T-helper 9 cell (primary cell): ENCODE results near the gene DNAH3.
"Not testable (repeated sequence)": the region's sequence is repeated elsewhere in the genome, so short reads cannot be mapped to it uniquely, and the experiment has no call there.

Source experiments
- DNase-seq: peaks from one replicate; pipeline ENCODE4 v3.0.0-alpha.2; 2020

DNAH3 gene

DNA sequence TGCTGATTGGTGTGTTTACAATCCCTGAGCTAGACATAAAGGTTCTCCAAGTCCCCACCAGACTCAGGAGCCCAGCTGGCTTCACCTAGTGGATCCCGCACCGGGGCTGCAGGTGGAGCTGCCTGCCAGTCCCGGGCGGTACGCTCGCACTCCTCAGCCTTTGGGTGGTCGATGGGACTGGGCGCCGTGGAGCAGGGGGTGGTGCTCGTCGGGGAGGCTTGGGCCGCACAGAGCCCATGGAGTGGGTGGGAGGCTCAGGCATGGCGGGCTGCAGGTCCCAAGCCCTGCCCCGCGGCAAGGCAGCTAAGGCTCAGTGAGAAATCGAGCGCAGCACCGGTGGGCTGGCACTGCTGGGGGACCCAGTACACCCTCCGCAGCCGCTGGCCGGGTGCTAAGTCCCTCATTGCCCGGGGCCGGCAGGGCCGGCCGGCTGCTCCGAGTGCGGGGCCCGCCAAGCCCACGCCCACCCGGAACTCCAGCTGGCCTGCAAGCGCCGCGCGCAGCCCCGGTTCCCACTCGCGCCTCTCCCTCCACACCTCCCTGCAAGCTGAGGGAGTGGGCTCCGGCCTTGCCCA lies 161.1 kb downstream of the DNAH3 start:
- DNase-seq, result not testable (repeated sequence)

DNA sequence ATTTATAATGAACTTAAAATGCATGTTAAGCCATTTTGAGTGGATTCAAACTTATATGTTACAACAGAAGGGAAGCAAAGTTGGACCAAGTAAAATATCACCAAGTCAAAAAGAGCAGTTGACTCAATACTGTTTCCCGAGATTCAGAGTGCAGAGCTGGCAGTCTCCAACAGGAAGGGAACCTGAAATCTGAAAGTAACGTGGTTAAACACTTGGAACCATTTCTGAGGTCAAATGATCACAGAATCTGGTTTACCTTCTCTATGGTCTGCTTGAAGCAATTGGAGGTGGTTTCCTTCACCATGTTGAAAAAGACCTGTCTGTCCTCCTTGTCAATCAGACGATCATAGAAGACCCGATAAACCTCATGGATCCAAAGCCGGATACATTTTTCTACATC lies 163.6 kb downstream of the DNAH3 start:
- no peak for DNase-seq

DNA sequence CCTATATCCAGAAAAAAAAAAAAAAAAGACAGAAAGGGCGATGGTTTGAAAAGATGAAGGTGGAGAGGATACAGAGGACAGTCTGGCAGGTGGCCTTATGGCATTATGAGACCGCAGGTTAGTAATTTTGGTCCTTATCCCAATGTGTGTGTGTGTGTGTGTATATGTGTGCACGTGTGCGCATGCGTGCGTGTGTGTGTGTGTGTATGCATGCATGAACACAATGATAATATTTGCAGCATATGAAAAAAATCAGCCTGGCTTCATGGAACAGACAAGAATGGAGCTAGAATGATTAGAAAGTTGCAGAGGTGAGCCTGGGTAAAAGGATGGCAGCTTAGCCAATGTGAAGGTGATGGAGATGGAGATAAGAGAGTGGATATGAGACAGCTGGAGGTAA lies 166.6 kb downstream of the DNAH3 start:
- DNase-seq, result no peak

DNA sequence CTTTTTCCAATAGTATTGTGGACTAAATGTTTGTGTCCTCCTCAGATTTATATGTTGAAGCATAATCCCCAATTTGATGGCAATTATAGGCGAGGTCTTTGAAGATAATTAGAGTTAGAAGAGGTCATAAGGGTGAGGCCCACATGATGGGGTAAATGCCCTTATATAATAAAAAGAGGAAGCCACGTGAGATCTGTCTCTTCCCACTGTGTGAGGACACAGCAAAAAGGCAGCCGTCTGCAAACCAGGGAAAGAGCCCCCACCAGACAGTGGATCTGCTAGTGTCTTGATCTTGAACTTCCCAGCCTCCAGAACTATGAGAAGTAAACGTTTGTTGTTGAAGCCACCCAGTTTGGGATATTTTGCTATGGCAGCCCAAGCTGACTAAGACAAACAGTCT lies 174.1 kb downstream of the DNAH3 start:
- DNase-seq, result no peak

DNA sequence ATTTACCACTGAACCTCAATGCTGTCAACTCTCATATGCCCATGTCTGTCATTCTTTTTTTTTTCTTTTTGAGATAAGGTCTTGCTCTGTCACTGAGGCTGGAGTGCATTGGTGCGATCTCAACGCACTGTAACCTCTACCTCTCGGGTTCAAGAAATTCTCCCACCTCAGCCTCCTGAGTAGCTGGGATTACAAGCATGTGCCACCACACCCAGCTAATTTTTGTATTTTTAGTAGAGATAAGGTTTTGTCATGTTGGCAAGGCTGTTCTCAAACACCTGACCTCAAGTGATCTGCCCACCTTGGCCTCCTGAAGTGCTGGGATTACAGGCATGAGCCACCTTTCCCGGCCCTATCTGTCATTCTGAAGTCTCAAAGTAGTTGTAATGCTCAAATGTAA lies 177.4 kb downstream of the DNAH3 start:
- DNase-seq, result not testable (repeated sequence)

DNA sequence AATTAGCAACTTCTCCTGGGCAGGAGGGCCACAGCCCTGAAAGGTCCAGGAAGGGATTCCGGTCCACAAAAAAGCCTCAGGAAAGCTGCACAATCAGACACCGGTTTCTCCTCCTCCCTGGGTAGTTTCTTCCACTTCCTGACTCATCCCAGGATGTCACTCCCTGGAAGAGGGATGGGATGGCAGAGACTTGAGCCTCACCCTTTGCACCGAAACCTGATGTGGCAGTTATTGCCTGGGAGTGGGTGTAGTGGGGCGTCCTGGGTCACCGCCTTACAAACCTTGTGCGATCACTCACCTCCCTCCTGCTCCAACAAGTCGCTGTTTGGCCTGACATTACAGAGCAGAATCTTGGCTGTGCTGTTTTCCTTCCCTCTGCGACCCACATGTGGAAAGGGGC lies 179.2 kb downstream of the DNAH3 start:
- DNase-seq, result no peak

DNA sequence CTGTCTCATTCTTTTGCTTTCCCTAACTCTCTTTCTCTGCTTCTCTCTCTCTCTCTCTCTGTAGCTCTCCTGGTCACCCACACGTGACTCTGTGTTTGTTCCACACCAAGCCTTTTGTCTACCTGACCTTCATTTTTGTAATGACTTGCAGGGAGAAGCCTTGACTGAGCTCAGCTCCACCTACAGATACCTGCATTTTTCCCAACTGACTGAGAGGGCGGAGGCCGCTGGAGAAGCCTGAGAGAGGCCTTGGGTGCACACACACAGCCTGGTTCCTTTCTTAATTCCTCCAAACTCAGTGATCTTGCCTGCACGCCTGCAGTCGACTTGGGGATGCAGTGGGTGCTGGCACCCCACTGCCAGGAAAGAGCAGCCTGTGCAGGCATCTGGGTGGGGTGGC lies 181.3 kb downstream of the DNAH3 start:
- no peak for DNase-seq

DNA sequence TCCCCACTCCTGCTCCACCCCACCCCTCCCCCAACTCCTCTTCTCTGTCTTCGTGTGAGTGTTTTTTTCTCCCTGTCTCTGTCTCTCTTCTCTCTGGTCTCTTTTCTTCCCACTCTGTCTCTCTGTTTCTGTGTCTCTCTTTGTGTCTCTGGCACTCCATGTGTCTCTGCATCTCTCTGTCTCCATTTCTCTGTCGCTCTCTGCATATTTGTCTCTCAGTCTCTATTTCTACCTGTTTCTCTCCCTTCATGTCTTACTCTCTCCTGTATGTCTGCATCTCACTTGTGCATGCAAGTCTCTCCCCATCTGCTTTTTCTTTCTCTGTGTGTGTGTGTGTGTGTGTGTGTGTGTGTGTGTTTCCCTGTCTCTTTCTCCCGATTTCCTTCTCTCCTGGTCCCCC lies 181.9 kb downstream of the DNAH3 start:
- no peak for DNase-seq

DNA sequence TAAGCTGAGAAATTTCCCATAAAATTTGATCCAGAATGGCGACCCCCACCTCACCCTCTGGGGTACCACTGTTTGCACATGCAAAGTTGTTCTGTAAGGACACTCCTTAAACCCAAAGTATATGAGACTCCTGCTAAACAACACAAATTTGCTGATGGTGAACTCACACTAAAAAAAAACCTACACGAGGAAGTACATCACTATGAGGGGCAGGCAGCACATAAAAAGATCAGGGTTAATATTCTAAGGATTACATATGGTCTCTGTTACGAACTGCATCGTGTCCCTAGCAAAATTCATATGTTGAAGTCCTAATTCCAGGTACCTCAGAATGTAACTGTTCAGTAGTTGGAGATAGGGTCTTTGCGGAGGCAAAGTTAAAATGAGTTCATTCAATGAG lies 189.7 kb downstream of the DNAH3 start:
- DNase-seq, result no peak

DNA sequence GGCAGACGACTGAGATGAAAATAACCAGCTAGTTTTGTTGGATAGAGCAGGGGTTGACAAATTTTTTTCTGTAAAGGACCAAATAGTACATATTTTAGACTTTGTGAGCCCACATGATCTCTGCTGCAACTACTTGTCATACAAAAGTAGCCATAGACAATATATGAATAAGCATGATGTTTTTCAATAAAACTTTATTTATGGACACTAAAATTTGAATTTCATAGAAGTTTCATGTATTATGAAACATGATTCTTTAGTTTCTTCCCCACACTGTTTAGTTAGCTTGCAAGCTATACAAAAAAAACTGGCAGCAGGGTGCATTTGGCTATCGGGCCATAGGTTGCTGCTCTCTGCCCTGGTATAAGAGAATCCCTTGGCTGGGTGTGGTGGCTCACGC lies 193.5 kb downstream of the DNAH3 start:
- DNase-seq, result no peak

DNA sequence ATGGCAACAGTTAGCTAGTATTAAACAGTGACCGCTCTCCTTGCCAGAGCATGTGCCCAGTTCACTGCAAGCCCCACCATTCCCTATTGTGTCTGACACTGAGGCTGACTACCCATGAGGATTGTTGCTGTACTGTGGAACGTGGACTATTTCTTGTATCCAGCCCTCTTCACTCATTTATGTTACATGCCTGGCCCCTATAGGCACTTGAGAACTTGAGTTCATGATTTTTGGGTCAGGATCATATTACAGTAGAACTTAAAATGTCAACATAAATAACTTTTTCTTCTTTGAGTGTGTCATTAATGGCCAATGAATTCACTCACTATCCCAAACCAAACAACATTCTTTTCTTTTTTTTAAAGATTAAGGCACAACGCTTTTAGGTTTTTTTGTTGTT lies 194.3 kb downstream of the DNAH3 start:
- no peak for DNase-seq

DNA sequence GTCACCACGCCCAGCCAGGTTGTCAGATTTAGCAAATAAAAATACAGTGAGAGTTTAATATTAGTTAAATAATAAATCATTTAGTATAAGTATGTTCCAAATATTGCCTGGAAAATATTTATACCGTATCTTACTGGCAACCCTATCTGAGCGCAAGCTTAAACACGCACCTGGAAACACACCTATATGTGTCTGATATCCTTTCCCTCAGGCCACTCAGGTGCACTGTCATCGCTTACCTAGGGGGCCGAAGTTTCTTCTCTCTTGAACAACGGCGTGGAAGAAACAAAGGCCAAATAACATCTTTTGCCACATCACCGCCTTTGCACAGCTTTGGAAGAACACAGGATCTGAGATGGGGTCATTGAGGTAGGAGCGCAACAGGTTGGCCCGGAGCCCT lies 196.1 kb downstream of the DNAH3 start:
- no peak for DNase-seq

DNA sequence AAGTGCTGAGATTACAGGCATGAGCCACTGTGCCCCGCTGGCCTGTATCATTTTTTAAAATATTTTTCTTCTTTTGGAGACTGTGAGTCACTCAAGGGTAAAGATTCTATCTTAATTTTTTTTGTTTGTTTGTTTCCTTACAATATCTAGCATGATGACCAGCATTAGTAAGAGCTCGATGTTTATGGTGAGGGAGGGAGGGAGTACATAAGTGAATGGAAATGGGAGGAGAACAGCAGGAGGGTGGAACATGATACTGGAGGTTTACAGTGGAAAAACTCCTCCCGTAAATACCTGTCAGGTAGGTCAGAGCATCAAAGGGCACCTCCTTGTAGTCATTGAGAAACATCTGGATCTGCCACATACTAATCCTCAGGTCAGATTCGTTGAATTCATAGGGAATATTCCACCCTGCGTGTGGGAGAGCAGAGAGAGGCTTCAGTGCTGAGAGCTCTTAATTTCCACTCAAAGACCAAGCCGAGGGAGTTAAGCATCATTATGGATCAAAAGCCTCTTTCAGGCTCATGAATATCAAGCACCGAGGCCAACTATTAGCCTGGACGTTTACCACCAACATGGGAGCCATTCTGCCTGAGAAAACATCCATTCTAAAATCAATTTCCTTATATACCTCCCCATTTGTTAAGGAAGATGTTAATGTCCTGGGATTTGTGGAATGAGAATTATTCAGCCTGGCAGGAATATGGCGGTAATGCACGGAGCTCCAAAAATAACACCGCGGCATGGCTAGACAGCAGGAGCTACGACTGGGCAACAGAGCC lies 198.3 kb downstream of the DNAH3 start:
- DNase-seq, result no peak

DNA sequence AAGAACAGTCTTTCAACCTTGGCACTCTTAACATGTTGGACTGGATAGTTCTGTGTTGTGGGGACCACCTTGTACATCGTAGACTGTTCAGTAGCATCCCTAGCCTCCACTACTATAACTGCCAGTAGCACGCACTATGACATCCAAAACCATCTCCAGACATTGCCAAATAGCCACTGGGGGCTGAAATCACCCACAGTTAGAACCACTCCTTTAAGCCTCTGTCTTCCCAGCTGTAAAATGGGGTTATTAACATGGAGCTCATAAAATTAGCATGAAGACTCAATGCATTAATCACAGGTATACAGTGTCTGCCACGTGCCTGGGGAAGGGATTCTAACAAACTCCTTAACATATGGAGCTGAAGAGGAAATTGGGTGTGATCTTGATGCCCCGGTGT lies 200.4 kb downstream of the DNAH3 start:
- DNase-seq, result no peak

DNA sequence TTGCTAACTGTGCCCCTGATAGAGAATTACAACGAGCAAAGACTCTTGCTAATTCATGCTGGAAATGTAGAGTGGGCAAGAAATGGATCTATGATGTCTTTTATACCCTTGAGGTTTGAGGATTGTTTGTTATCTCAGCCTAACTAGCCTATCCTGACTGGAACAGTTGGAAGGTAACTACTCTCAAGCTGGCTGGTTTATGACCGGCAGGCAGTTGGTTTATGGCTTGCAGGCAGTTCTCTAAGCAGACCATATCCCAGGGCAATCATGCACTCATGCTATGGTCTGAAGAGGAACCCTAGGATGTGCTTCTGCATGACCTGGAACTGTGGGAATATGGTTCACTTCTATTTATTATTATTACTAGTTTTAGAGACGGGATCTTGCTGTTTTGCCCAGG lies 201.0 kb downstream of the DNAH3 start:
- no peak for DNase-seq

DNA sequence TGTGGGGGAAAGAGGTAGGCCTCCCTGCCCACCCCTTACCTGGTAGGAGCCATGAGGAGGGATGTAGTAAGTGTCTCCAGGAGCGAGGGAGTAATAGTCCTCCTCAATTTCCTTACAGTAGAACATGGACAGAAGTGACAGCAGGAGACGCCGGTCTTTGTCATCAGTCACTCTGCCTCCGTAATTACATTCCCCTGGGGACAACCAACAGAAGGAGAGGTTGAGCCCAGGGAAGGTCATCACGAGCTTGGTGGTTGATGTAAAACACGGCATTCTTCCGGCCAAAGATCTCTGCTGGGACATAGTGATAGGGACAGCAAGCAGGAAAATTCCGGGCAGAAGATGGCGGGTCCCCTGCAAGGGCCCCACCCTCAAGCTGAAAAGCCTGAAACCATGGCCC lies 202.2 kb downstream of the DNAH3 start:
- no peak for DNase-seq

DNA sequence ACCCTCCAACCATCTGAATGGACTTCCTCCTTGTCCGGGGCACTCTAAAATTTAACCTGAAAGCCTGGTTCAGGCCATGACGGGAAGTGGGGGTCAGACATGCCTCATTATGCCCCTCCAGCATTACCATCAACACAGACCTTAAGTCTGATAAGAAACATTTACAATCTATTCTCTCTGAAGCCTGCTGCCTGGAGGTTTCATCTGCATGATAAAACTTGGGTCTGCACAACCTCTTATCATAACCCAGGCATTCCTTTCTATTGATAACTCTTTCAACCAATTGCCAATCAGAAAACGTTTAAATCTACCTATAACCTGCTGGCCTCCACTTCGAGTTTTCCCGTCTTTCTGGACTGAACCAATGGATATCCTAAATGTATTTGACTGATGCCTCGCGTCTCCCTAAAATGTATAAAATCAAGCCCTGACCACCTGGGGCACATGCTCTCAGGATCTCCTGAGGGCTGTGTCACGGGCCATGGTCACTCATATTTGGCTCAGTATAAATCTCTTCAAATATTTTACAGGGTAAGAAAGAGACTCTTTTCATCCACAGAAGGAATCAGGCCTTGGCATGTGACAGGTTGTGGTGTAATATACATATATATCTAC lies 204.5 kb downstream of the DNAH3 start:
- DNase-seq, result no peak

DNA sequence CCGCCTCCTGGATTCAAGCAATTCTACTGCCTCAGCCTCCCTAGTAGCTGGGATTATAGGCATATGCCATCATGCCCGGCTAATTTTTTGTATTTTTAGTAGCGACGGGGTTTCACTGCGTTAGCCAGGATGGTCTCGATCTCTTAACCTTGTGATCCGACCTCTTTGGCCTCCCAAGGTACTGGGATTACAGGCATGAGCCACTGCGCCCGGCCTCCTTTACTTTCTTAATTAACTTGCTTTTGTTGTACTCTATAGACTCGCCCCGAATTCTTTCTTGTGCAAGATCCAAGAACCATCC lies 205.1 kb downstream of the DNAH3 start:
- not testable (repeated sequence) for DNase-seq

DNA sequence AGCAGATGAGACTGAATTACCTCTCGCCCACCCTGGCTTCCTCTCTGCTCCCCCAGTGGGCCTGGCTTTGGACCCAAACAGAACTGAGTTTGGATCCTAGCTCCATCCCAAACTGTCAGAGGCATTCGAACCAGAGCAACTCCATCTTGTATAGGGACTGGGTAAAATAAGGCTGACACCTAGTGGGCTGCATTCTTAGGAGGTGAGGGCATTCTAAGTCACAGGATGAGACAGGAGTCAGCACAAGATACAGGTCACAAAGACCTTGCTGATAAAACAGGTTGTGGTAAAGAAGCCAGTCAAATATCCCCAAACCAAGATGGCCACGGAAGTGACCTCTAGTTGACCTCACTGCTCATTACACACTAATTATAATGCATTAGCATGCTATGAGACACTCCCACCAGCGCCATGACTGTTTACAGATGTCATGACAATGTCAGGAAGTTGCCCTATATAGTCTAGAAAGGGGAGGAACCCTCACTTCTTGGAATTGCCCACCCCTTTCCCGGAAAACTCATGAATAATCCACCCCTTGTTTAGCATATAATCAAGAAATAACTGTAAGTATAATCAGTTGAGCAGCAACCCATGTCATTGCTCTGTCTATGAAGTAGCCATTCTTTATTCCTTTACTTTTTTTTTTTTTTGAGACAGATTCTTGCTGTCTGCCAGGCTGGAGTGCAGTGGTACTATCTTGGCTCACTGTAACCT lies 205.6 kb downstream of the DNAH3 start:
- DNase-seq, result no peak

DNA sequence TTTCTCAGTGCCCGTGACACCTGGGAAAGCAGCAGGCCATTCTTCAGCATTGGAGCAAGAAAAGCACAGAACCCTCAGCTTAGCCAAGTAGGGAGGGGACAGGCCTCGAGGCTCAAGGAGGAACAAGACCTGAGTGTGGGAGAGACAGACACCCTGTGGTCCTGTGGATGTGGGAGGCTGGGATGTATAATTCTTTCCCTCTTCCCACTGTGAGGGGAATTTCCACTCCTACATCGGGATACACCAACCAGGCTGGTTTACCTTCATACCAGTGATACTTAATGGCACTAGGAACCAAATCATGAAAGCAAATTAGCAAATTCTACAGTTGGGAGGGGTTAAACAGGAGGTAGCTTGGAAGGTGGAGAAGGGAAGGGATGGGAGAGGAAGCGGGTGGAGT lies 208.4 kb downstream of the DNAH3 start:
- DNase-seq, result no peak

DNA sequence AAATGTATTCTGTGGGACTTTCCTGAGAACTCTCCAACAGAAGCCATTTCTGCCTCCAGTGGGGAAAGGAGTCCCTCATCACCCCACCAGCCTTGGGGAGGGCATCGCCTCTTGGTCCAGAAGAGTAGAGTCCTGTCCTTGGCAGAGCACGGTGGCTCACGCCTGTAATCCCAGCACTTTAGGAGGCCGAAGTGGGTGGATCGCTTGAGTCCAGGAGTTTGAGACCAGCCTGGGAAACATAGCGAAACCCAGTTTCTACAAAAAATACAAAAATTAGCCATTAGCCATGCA lies 209.1 kb downstream of the DNAH3 start:
- DNase-seq, result no peak

DNA sequence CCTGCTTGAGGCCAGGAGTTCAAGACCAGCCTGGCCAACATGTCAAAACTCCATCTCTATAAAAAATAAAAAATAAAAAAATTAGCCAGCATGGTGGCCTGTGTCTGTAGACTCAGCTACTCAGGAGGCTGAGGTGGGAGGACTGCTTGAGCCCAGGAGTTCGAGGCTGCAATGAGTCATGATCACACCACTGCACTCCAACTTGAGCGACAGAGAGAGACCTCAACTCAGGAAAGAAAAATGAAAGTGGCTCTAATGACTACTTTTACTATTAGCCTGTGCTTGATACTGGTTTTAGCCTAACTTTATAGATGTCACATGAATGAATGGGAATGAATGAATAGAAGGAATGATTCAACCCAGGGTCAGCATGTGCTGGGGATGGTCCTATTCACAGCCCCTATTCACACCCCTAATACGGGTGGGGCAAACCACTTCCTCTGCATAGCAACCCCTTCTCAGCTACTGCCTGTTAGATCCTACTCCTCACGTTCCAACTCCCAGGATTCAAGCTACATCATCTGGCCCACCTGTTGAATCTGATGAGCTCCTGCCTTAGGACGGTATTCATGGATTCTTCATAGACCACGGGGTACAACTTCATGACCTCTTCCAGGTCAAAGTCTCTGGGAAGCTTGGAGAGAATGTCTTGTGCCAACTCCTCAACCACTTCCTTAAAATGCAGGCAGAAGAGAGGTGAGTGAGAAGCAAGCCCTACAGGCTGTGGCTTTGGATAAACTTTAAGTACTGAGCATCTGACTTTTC lies 209.6 kb downstream of the DNAH3 start:
- no peak for DNase-seq

DNA sequence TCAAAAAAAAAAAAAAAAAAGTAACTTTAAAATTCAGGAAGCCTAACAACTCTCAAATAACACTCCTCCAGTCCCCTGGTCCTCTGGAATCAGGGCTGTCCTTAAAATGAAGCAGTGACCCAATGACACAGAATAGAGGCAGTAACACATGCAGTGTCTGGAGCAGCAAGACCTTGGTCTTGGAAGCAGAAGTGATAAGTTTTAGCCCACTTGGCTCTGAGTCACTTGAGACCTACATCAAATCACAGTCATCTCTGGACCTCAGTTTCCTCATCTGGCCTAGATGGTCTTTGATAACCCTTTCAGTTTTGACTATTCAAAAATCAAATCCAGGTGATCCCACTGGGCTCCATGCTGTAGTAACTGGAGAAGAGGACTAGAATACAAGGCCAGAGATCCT lies 211.0 kb downstream of the DNAH3 start:
- DNase-seq, result no peak

DNA sequence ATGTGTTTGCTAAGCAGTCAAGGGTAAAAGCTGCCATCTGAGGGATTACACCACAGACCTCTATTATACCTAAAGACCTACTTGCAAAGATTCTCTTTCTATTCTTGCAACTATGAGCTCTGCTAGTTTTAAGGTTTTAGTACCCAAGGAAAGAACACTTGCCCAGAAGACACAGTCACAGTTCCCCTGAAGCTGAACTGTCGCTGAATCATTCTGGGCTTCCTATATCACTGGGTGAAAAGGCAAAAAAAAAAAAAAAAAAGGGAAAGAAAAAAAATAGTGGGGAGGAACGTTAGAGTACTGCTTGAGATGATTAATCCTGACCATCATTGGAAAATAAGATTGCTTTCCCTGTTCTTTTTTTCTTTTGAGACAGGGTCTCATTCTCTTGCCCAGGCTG lies 212.2 kb downstream of the DNAH3 start:
- no peak for DNase-seq
